HCT116 (cell line): Measurements from ENCODE around the gene ITIH6. TPM values are rescaled to one million over a fixed set of nuclear protein-coding genes. Genes with fewer than 3 reads are reported as not detected.

Source experiments
- ATAC-seq: fragments of 200-7000 bp; cut with Tn5 transposase; 2 replicates; pipeline ENCODE4 v1.9.1; 2020; ENCODE audit warnings: mild to moderate bottlenecking, moderate library complexity
- BruUV-seq: library from RNA; stranded (reverse); fragments of 400-500 nt; replicated peaks from 2 replicates; lab custom pipeline; 2021; lab: Mats Ljungman, UMichigan
- CTCF ChIA-PET: fragments of 300-600 bp; sonication (Branson Sonifier 250); formaldehyde crosslinking; loops from one replicate; lab custom pipeline; 2021; ENCODE audit warnings: antibody characterized with exemption; lab: Charles Lee
- POLR2A ChIA-PET: fragments of 300-600, 350-600 bp; sonication (Branson Sonifier 250); formaldehyde crosslinking; loops from one replicate; lab custom pipeline; 2021; ENCODE audit warnings: antibody characterized with exemption; lab: Charles Lee
- RAD21 ChIA-PET, 2 experiments: fragments of 300-600 bp; sonication (Branson Sonifier 250); formaldehyde crosslinking; loops; one replicate each; lab custom pipeline; 2023; ENCODE audit warnings: low total read pairs in 2 of 2; ENCODE audit not compliant: uncharacterized antibody in 2 of 2, unreplicated experiment in 2 of 2, low non-redundant PET in 1 of 2; lab: Charles Lee
- DNase-seq: peaks from one replicate; pipeline ENCODE4 v3.0.0-alpha.2; 2010; ENCODE audit warnings: low read depth, low spot score
- H2AFZ ChIP-seq: fragments of 200-600 bp; shearing (Covaris generic), sonication (generic); 2 replicates; pipeline ENCODE4 v1.6.1; 2017; ENCODE audit warnings: low read depth, mixed run types, mixed read lengths, antibody characterized with exemption, low read length; ENCODE audit not compliant: poor library complexity, severe bottlenecking
- H3K27ac ChIP-seq: 2 replicates; pipeline ENCODE4 v1.5.1; 2012; ENCODE audit warnings: low read depth, low read length
- H3K27me3 ChIP-seq: fragments of 200-600 bp; sonication (generic); 2 replicates; pipeline ENCODE4 v1.6.1; 2016; ENCODE audit warnings: mixed run types, low read length, mixed read lengths; ENCODE audit not compliant: insufficient read depth
- H3K36me3 ChIP-seq, 2 experiments: fragments of 200-500 bp in 1 of 2; fragments of 200-600 bp in 1 of 2; sonication (Bioruptor generic) in 1 of 2; sonication (generic) in 1 of 2; 2 replicates each; pipeline versions ENCODE4 v1.5.1 to v1.6.1; 2014 to 2016; ENCODE audit warnings: low read length in 2 of 2, inconsistent platforms in 1 of 2, mixed read lengths in 1 of 2, mixed run types in 1 of 2; ENCODE audit not compliant: insufficient read depth in 2 of 2, control insufficient read depth in 1 of 2
- H3K4me1 ChIP-seq, 2 experiments: fragments of 200-600 bp in 1 of 2; sonication (generic) in 1 of 2; 2 replicates each; pipeline versions ENCODE4 v1.5.1 to v1.6.1; 2012 to 2017; ENCODE audit warnings: low read length in 2 of 2, inconsistent platforms in 1 of 2, mild to moderate bottlenecking in 1 of 2, mixed read lengths in 1 of 2, mixed run types in 1 of 2, moderate library complexity in 1 of 2; ENCODE audit not compliant: insufficient read depth in 2 of 2, control insufficient read depth in 1 of 2
- H3K4me2 ChIP-seq: fragments of 200-600 bp; sonication (generic); 2 replicates; pipeline ENCODE4 v1.6.1; 2017; ENCODE audit warnings: mixed run types, low read length, mixed read lengths
- H3K4me3 ChIP-seq, 2 experiments: fragments of 200-600 bp in 1 of 2; sonication (generic) in 1 of 2; replicated peaks in 1 of 2; 2 replicates each; pipeline ENCODE4 v1.5.1; 2011 to 2016; ENCODE audit warnings: low read length in 2 of 2, control low read depth in 1 of 2, low read depth in 1 of 2, mild to moderate bottlenecking in 1 of 2, mixed read lengths in 1 of 2, mixed run types in 1 of 2
- H3K79me2 ChIP-seq: fragments of 200-600 bp; sonication (generic); 2 replicates; pipeline ENCODE4 v1.6.1; 2017; ENCODE audit warnings: mild to moderate bottlenecking, mixed run types, low read length, moderate library complexity, mixed read lengths; ENCODE audit not compliant: insufficient read depth
- H3K9ac ChIP-seq: fragments of 200-600 bp; sonication (generic); 2 replicates; pipeline ENCODE4 v1.6.1; 2016; ENCODE audit warnings: low read length, mixed read lengths
- H3K9me2 ChIP-seq: fragments of 200-600 bp; sonication (generic), shearing (Covaris generic); 2 replicates; pipeline ENCODE4 v1.6.1; 2017; ENCODE audit warnings: mixed run types, mild to moderate bottlenecking, moderate library complexity; ENCODE audit not compliant: insufficient read depth
- H3K9me3 ChIP-seq, 2 experiments: fragments of 200-500 bp in 1 of 2; fragments of 200-600 bp in 1 of 2; sonication (Bioruptor generic) in 1 of 2; sonication (generic) in 1 of 2; 2 replicates each; pipeline ENCODE4 v1.6.1; 2014 to 2017; ENCODE audit warnings: low read length in 2 of 2, mixed read lengths in 2 of 2, inconsistent platforms in 1 of 2, low read depth in 1 of 2, mild to moderate bottlenecking in 1 of 2, mixed run types in 1 of 2, moderate library complexity in 1 of 2; ENCODE audit not compliant: control insufficient read depth in 1 of 2, insufficient read depth in 1 of 2
- H4K20me1 ChIP-seq: fragments of 200-600 bp; sonication (generic), shearing (Covaris generic); 2 replicates; pipeline ENCODE4 v1.6.1; 2017; ENCODE audit warnings: mixed run types, mild to moderate bottlenecking, moderate library complexity; ENCODE audit not compliant: insufficient read depth
- CTCF ChIP-seq, 3 experiments: fragments of 200-600 bp in 1 of 3; sonication (generic) in 1 of 3; IDR thresholded peaks in 2 of 3; conservative IDR thresholded peaks in 1 of 3; 2 replicates each; pipeline ENCODE4 v1.5.1; 2012 to 2017; ENCODE audit warnings: low read depth in 2 of 3, low read length in 2 of 3, antibody characterized with exemption in 1 of 3, borderline replicate concordance in 1 of 3, control low read depth in 1 of 3, mild to moderate bottlenecking in 1 of 3, mixed read lengths in 1 of 3, mixed run types in 1 of 3, moderate library complexity in 1 of 3; ENCODE audit not compliant: insufficient read depth in 1 of 3
- EZH2phosphoT487 ChIP-seq: fragments of 200-600 bp; IDR thresholded peaks from 2 replicates; pipeline ENCODE4 v1.6.1; 2018; ENCODE audit warnings: antibody characterized with exemption, borderline replicate concordance
- REST ChIP-seq: IDR thresholded peaks from 2 replicates; pipeline ENCODE4 v1.6.1; 2012; ENCODE audit warnings: low read depth
- ZFX ChIP-seq: fragments of 450-650 bp; IDR thresholded peaks from 2 replicates; pipeline ENCODE4 v1.6.1; 2017
- intact Hi-C: fragments of 100-400 bp; cut with micrococcal nuclease; formaldehyde crosslinking; loops from 2 replicates; pipeline ENCODE4 v1.10.0; 2022
- total RNA-seq: library from RNA; stranded (reverse); gene quantifications from one replicate; pipeline ENCODE4 v1.2.1, GENCODE V29; 2021; ENCODE audit not compliant: unreplicated experiment

The ITIH6 gene
- total RNA-seq, 1 experiment from 2014 or later = not detected

- intact Hi-C loops = no loop called here
- no peaks in the 10 kb centered on the region for H3K79me2 ChIP-seq
- no peak overlapping the region for H2AFZ ChIP-seq
- CTCF ChIA-PET = no interaction called here
- H3K9me3 ChIP-seq = no peaks in the 10 kb centered on the region
- H3K27me3 ChIP-seq = no peaks in the 10 kb centered on the region
- TF ChIP-seq ZFX (no peak), REST (no peak), EZH2phosphoT487 (no peak), CTCF (IDR thresholded peaks at IDR 0.05 in 2 of 3, conservative IDR thresholded peaks at IDR 0.05 in 1 of 3; ENCODE audit: borderline replicate concordance in 1 of 3, insufficient read depth in 1 of 3, low read depth in 2 of 3, low read length in 2 of 3) (no peak)
- no peak overlapping the region for H3K9ac ChIP-seq
- H3K9me2 ChIP-seq = no peaks in the 10 kb centered on the region
- no peak for DNase-seq
- RAD21 ChIA-PET = no interaction called here
- POLR2A ChIA-PET = no interaction called here
- no peaks in the 10 kb centered on the region for H4K20me1 ChIP-seq
- H3K4me2 ChIP-seq = no peak overlapping the region
- ATAC-seq = no peak
- BruUV-seq = no TSS peak
- H3K36me3 ChIP-seq = no peaks in the 10 kb centered on the region
- H3K4me1 ChIP-seq = no peaks in the 10 kb centered on the region
- no peak overlapping the region for H3K4me3 ChIP-seq
- H3K27ac ChIP-seq = no peak overlapping the region
Measured at GRCh38 chrX:54754854-54755253, 43.2 kb downstream of the ITIH6 start.
